SKM-1 treated with dmso at 0.1 percent for 144 hours (cell line): ENCODE measurements around the gene NUP43.
"Not testable (repeated sequence)": the region's sequence is repeated elsewhere in the genome, so short reads cannot be mapped to it uniquely, and the experiment has no call there.

Experiments used
- DNase-seq: peaks from one replicate; lab custom pipeline; 2025; ENCODE audit not compliant: unreplicated experiment; lab: John Stamatoyannopoulos, UW

The NUP43 gene

DNA sequence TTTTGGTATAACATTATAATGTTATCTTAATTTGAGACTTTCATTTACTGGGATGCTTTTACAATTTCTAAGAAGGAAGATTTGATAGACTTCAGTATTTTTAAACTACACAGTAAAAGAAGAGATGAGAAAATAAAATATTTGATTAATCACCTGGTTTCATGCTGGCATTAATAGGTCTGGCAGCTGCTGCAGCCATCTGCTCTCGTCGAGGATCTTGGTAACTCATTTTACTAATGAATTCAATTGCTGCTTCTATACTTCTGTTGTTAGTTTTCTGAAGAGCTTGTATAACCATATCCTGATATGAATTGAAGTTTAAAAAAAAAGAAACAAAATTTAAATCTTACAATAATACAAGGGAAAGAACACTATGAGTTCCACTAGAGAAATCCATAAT, 51.4 kb downstream of the NUP43 start:
- DNase-seq, result no peak

DNA sequence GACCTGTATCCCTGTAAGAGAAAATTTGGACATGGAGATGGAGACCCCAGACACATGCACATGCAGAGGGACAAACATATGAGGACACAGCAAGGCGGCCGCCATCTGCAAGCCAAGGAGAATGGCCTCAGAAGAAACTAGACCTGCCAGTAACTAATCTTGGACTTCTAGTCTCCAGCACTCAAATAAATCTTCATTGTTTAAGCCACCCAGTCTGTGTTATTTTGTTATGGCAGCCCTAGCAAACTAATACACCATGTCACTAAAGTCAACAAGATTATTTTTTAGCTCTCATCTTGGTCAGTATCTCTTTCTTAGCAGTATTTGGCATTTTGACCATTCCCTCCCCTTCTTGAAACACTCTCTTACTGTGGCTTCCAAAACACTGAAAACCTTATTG, 55.1 kb downstream of the NUP43 start:
- no peak for DNase-seq

DNA sequence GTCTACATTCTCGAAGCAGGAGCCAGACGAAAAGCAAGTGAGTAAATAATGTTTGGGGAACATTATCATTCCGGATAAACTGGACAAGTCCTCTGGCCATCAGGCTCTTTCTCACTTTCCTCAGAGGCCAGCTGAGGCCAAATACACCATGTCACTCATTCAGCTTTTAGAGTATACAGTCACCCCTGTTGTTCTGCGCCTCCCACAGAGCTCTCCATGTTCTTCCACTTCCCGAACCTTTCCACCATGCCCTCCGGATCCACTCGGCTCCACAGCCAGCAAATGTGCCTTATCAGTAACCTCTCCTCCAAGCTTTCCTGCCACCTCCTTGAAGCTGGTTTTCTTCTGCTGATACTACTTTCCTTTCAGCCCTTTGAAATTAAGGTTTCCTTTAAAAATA, 60.1 kb downstream of the NUP43 start:
- no peak for DNase-seq

DNA sequence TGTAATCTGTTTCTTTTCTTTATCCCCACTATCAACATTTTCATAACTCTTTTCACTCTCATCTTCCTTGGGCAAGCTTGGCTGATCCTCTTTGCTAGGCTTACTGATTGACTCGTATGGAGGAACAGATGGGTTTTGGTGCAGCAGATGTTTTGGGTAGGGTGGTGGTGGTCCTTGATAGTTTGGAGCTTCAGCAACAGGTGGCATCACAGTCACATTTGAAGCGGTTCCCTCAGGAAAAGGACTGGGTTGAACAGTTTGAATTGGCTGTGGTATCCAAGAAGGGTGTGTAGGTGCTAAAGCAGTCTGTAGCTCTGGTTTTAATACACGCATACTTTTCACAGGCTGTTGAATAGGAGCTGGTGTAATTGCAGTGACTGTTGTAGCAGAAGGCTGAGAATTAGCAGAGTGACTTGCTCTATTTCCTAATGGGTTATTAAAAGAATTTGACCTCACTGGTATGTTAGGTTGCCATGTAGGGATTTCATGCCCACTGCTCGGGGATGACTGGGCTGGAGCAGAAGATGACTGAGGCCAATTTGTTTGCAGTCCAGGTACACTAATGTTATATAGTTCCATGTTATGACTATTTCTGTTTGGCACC, 63.0 kb downstream of the NUP43 start:
- DNase-seq, result no peak

DNA sequence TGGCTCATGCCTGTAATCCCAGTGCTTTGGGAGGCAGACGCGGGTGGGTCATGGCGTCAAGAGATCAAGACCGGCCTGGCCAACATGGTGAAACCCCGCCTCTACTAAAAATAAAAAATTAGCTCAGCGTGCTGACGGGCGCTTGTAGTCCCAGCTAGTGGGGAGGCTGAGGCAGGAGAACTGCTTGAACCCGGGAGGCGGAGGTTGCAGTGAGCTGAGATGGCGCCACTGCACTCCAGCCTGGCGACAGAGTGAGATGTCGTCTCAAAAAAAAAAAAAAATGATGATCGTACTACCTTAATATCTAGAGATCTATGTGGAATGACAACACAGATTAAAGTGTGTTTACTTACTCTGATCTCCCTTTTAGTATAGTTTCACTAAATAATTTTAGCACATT, 64.5 kb downstream of the NUP43 start:
- DNase-seq, result not testable (repeated sequence)

DNA sequence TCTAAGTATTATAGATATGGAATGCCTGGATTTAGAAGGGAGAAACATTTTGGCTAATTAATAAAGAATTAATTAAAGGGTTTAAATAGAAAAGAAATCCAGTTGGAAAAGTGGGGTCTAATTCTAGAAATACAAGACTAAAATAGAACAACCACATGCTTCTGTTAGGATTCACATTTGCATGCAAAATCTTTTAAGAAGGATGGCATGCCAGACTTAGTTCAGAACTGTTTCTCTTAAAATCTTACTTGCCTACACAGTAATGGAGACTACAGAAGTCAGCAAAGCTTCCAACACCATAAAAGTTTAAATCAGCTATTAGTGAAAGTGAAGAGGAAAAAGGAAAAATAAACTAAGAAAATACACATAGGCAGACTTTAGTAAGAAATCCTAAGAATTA, 65.1 kb downstream of the NUP43 start:
- DNase-seq, result no peak

DNA sequence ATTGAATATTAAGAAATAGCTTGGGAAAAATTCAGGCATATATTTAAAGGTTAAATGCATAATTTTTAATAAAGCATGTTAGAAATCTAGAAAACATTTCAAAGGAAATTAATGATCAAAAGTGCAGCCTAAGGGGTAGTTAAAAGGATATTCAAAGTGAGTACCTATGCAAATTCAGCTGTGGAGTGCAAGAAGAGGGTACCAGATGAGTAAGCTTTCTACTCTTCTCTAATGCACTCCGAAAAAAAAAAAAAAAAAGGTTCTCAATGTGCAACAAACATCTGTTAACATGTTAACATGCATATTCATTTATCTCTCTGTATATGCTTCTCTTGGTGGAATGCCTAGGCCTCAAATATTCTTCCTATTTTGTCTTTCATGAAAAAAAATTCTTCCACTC, 65.8 kb downstream of the NUP43 start:
- DNase-seq, result no peak
